Pancreas (tissue), 10 donors: ENCODE measurements around the gene EXO5. TPM values are rescaled to one million over a fixed set of nuclear protein-coding genes. Genes with fewer than 3 reads are reported as not detected.

Source experiments
- ATAC-seq, 4 donors: fragments of 200-7000 bp; cut with Tn5 transposase; one replicate each; pipeline versions ENCODE4 v1.8.0 to v1.9.1; 2020; ENCODE audit warnings: mild to moderate bottlenecking in 4 of 4, moderate library complexity in 4 of 4
- DNase-seq, 6 donors: peaks; one replicate each; pipeline ENCODE4 v3.0.0-alpha.2; 2020
- FAIRE-seq: peaks from 2 replicates; lab custom pipeline; 2012; peaks lifted over from hg19 to GRCh38; lab: Jason Lieb, UNC
- H3K27ac ChIP-seq, 4 donors: fragments of 200-600 bp; sonication (generic); 1 replicate in 3 of 4; 2 replicates in 1 of 4; pipeline versions ENCODE4 v1.5.0 to v1.8.0; 2020
- H3K27me3 ChIP-seq, 4 donors: fragments of 200-600 bp; one replicate each; pipeline ENCODE4 v1.8.0; 2021
- H3K36me3 ChIP-seq, 3 donors: fragments of 200-600 bp; sonication (generic) in 1 of 3; one replicate each; pipeline versions ENCODE4 v1.5.0 to v1.8.0; 2020 to 2021
- H3K4me1 ChIP-seq, 3 donors: fragments of 200-600 bp; one replicate each; pipeline ENCODE4 v1.8.0; 2021
- H3K4me3 ChIP-seq, 4 donors: fragments of 200-600 bp; sonication (generic) in 2 of 4; one replicate each; pipeline versions ENCODE4 v1.5.0 to v1.8.0; 2020 to 2021
- H3K9me3 ChIP-seq, 4 donors: fragments of 200-600 bp; one replicate each; pipeline ENCODE4 v1.8.0; 2021
- WGBS, 2 donors: extraction: QIAGEN DNeasy Blood & Tissue Kit; methylation state at CpG; one replicate each; pipeline ENCODE4 v1.1.7; 2013; 5-methylcytosine and 5-hydroxymethylcytosine counted together
- intact Hi-C, 3 donors: fragments of 100-400 bp; cut with DNase I; formaldehyde crosslinking; loops; one replicate each; pipeline versions ENCODE4 v1.11.1 to v1.14.2; 2022
- polyA plus RNA-seq, 2 donors: library from polyadenylated mRNA; stranded (reverse); fragments of 200-250 nt; gene quantifications; one replicate each; pipeline ENCODE4 v1.2.3, GENCODE V29; 2013
- total RNA-seq, 6 donors: library from RNA; stranded (reverse); fragmentation: NEBNext Ultra II Directional in 4 of 6; extraction: Animal tissue kit (Norgen Biotek cat#: 25700) in 4 of 6; gene quantifications; one replicate each; pipeline versions ENCODE4 v1.2.1 to v1.2.4, GENCODE V29; 2021 to 2023
- TF ChIP-seq, protein P1 (sequence below), 4 donors: fragments of 200-600 bp; sonication (generic) in 3 of 4; IDR thresholded peaks; one replicate each; pipeline versions ENCODE4 v1.5.0 to v1.8.0; 2021; ENCODE audit warnings: antibody characterized with exemption in 4 of 4
- donor health status: healthy with polysubstance abuse.
- donor health status: DM: no; HTN: no; CAD: no; lungs with moderate emphysema.
- donor health status: DM: no; HTN: no; CAD: no.
- donor health status: control.
- donor health status: control.
- donor health status: Bipolar disorder and iron deficiency.
- donor health status: DM: yes; HTN: yes; CAD: no.
- donor health status: DM: no; HTN: no; CAD: no.
- donor health status: DM: no; HTN: no; CAD: no.
- donor health status: DM: yes; HTN: yes; CAD: no.

EXO5 gene
- total and polyA plus RNA-seq, 8 donors, result 1.9 to 6.1 (median 3.2) TPM

DNA sequence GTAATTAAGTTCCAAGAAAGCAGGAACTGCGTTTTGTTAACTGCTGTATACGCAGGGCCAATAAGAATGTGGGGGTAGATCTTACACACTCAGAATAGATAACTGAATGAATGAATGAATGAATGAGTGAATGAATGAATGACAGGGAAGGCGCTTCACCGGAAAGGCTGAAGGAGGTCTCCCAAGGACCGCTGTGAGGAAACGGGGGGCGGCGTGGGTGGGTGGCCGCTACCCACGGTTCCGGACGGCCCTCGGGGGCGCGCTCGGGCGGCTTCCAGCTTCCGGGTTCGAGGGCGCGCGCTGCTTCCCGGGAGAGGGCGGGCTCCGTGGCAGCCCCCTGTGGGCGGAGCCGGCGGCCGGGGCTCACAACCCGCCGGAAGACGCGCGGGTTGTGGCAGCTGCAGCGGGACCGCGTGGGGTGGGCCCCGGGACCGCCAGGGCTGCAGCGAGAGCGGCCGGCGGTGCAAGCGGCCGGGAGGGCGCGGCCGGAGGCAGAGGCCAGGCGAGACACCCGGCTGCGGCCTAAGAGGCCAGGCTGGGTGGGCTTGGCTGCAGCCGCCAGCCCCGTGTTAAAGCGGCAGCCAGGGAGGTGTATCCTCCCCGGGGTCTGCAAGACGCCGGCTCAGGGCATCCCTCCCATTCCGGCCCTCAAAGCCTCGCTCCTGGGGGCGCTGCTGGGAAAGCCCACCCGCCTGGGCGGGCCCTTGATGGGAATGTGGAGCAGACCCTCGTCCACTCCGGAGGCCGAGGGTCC, 31.5 kb upstream of the EXO5 start, which contains the start of gene ZFP69:
Gene ZFP69, plus strand, starts transcription at position 367 of the 754 bp plus-strand sequence. CDS start 2,072 bp downstream, outside the sequence.
- no peak for FAIRE-seq
- H3K27me3 ChIP-seq, result no peaks in the 10 kb centered on the region
- peak within 1 kb of the TSS; percentile 76 to 95 (median 90) for H3K4me3 ChIP-seq
- intact Hi-C loops, result no loop called here
- H3K4me1 ChIP-seq, result peaks cover 0 to 6% (median 3%) of the 10 kb centered on the region in 3 donors
- peak; percentile 89 to 97 (median 96) for ATAC-seq
- no peaks in the 10 kb centered on the region for H3K9me3 ChIP-seq
- TF ChIP-seq, protein P1, sequence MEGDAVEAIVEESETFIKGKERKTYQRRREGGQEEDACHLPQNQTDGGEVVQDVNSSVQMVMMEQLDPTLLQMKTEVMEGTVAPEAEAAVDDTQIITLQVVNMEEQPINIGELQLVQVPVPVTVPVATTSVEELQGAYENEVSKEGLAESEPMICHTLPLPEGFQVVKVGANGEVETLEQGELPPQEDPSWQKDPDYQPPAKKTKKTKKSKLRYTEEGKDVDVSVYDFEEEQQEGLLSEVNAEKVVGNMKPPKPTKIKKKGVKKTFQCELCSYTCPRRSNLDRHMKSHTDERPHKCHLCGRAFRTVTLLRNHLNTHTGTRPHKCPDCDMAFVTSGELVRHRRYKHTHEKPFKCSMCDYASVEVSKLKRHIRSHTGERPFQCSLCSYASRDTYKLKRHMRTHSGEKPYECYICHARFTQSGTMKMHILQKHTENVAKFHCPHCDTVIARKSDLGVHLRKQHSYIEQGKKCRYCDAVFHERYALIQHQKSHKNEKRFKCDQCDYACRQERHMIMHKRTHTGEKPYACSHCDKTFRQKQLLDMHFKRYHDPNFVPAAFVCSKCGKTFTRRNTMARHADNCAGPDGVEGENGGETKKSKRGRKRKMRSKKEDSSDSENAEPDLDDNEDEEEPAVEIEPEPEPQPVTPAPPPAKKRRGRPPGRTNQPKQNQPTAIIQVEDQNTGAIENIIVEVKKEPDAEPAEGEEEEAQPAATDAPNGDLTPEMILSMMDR (IDR thresholded peaks at IDR 0.05), result no peak
- peak; percentile 47 to 88 (median 69) for DNase-seq
- peak within 1 kb of the TSS in 1 of 4 donors; percentile 13 for H3K27ac ChIP-seq
- H3K36me3 ChIP-seq, result no peaks in the 10 kb centered on the region
- WGBS, 2 donors, result 1% methylated on average over 47 to 65 of the region's 65 CpGs

- DNase-seq, result peak in 2 of 6 donors; percentile 15 to 17
- intact Hi-C loops, result no loop called here
- Histone ChIP-seq H3K27ac (no peak overlapping the region), H3K9me3 (no peaks in the 10 kb centered on the region), H3K27me3 (no peaks in the 10 kb centered on the region), H3K36me3 (no peaks in the 10 kb centered on the region), H3K4me1 (peaks cover 0 to 6% (median 3%) of the 10 kb centered on the region in 3 donors), H3K4me3 (peak overlapping the region; percentile 76 to 95 (median 90))
- 1% methylated on average over 17 of the region's 17 CpGs for WGBS, 2 donors
- ATAC-seq, result peak; percentile 51 to 67 (median 63)
- FAIRE-seq, result no peak
- TF ChIP-seq, protein P1 (IDR thresholded peaks at IDR 0.05), result no peak
These were observed 30.9 kb upstream of the EXO5 start for GRCh38 chr1:40477678-40478053.

DNA sequence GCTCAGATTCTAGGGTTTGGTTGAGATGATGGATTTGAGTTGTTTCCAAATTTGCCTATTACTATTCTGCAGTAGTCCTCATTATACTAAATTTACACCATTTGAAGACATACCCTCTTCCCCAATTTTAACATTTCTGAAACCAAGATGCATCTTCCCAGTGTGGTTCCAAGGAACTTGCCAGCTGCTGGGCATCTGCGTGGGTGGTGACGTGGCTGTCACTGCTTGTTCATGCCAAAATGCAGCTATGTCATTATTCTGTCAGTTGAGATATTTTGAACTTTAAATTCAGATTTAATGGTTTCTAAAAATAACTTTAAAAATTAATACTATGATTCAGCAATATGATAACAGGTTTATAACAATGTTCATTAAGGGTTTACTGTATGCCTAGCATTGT, 30.3 kb upstream of the EXO5 start:
- 37 to 39% methylated on average over 2 of the region's 2 CpGs for WGBS, 2 donors
- intact Hi-C loops, result no loop called here
- Histone ChIP-seq H3K27ac (no peak overlapping the region), H3K36me3 (no peaks in the 10 kb centered on the region), H3K9me3 (no peaks in the 10 kb centered on the region), H3K4me3 (peak overlapping the region in 2 of 4 donors; percentile 91 to 95), H3K27me3 (no peaks in the 10 kb centered on the region), H3K4me1 (peaks cover 0 to 6% (median 3%) of the 10 kb centered on the region in 3 donors)
- no peak for FAIRE-seq
- TF ChIP-seq, protein P1 (IDR thresholded peaks at IDR 0.05), result no peak
- no peak for ATAC-seq
- no peak for DNase-seq

- WGBS, 2 donors, result 88 to 91% methylated on average over 4 of the region's 4 CpGs
- TF ChIP-seq, protein P1 (IDR thresholded peaks at IDR 0.05), result no peak
- Histone ChIP-seq H3K27me3 (no peaks in the 10 kb centered on the region), H3K4me1 (peaks cover 0 to 6% (median 3%) of the 10 kb centered on the region in 3 donors), H3K27ac (no peak overlapping the region), H3K36me3 (no peaks in the 10 kb centered on the region), H3K9me3 (no peaks in the 10 kb centered on the region), H3K4me3 (no peak overlapping the region)
- ATAC-seq (no peak), DNase-seq (no peak), FAIRE-seq (no peak)
- intact Hi-C loops, result no loop called here
These were observed 29.4 kb upstream of the EXO5 start for GRCh38 chr1:40479156-40479555.
